Measurements from ENCODE around the gene WWOX. TPM values are rescaled to one million over a fixed set of nuclear protein-coding genes. Genes with fewer than 3 reads are reported as not detected.

Gene WWOX
- polyA plus RNA-seq, 2 of the 4 experiments (the other 2 are of a cell fraction), result 16.0 to 17.2 TPM

- TF ChIP-seq REST (IDR thresholded peaks at IDR 0.05) (no peak), NPAS2 (CRISPR knock-in tag; IDR thresholded peaks at IDR 0.05; ENCODE audit: borderline replicate concordance) (no peak), CTCF (IDR thresholded peaks at IDR 0.05) (no peak), HOXB13 (CRISPR knock-in tag; IDR thresholded peaks at IDR 0.05; ENCODE audit: low read depth) (no peak), RCOR1 (IDR thresholded peaks at IDR 0.05; ENCODE audit: low read depth, low read length) (no peak), JUN (IDR thresholded peaks at IDR 0.05) (no peak), ESRRA (IDR thresholded peaks at IDR 0.05; ENCODE audit: borderline replicate concordance, low read length) (no peak), MAX (IDR thresholded peaks at IDR 0.05) (no peak)
- TF ChIP-seq, protein P1, sequence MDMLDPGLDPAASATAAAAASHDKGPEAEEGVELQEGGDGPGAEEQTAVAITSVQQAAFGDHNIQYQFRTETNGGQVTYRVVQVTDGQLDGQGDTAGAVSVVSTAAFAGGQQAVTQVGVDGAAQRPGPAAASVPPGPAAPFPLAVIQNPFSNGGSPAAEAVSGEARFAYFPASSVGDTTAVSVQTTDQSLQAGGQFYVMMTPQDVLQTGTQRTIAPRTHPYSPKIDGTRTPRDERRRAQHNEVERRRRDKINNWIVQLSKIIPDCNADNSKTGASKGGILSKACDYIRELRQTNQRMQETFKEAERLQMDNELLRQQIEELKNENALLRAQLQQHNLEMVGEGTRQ (IDR thresholded peaks at IDR 0.05), result no peak
- 86% methylated on average over 8 of the region's 8 CpGs for WGBS (ENCODE audit: missing lambda C conversion rate)
- FAIRE-seq (no peak), DNase-seq (ENCODE audit: low read depth in 1 of 2, low spot score in 1 of 2) (no peak), ATAC-seq (no peak)
- Histone ChIP-seq H3K4me1 (peaks cover 6% of the 10 kb centered on the region; the same call in 1 of the 3 replicates), H3K27ac (no peak overlapping the region), H3K9me3 (no peaks in the 10 kb centered on the region), H3K4me3 (no peak overlapping the region), H3K4me2 (no peak overlapping the region)
- POLR2A ChIA-PET, result no interaction called here
- CTCF ChIA-PET, result interaction anchor here (0.6 kb wide), 1 partner anchor 16 kb away, joined by 3 read pairs; no protein-coding TSS in a partner anchor
Measured at GRCh38 chr16:78519896-78520295, 420.4 kb downstream of the WWOX start.

DNA sequence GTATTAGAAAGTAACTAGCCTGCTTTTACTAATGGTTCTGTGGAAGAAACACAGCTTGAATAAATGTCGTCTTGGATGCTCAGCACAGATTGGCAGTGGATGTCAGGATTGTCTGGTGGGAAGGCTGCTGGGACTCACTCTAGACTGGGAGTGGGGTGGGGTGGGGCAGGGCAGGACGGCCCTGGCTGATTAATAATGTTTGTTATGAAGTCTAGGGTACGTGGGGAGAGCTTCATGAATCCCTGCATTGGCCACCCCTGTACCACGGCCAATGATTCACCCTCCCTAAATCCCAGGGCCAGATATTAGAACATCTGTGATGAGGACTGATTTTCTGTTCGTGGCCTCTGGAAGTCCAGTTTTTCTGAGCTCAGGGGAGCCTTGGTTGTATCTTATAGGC lies 421.0 kb downstream of the WWOX start:
- no peak overlapping the region for H3K4me3 ChIP-seq
- ATAC-seq, result no peak
- no peak for TF ChIP-seq CEBPB (IDR thresholded peaks at IDR 0.05)
- no peak for TF ChIP-seq EHF (CRISPR knock-in tag; IDR thresholded peaks at IDR 0.05)
- TF ChIP-seq CTCF (IDR thresholded peaks at IDR 0.05), result no peak
- no peak overlapping the region for H3K27ac ChIP-seq
- 31% methylated on average over 5 of the region's 5 CpGs for WGBS (ENCODE audit: missing lambda C conversion rate)
- no peak for DNase-seq (ENCODE audit: low read depth in 1 of 2, low spot score in 1 of 2)
- CTCF ChIA-PET, result no interaction called here
- no peak overlapping the region for H3K4me2 ChIP-seq
- no peak for FAIRE-seq
- H3K4me1 ChIP-seq, result peaks cover 6% of the 10 kb centered on the region; the same call in 1 of the 3 replicates
- POLR2A ChIA-PET, result no interaction called here
- no peaks in the 10 kb centered on the region for H3K9me3 ChIP-seq

GRCh38 chr16:78522327-78522726 lies 422.9 kb downstream of the WWOX start:
- Histone ChIP-seq H3K4me2 (no peak overlapping the region), H3K27ac (no peak overlapping the region), H3K4me3 (no peak overlapping the region), H3K4me1 (peaks cover 6% of the 10 kb centered on the region; the same call in 1 of the 3 replicates), H3K9me3 (no peaks in the 10 kb centered on the region)
- no peak for ATAC-seq
- ChIA-PET POLR2A (no interaction called here), CTCF (no interaction called here)
- 40% methylated on average over 5 of the region's 5 CpGs for WGBS (ENCODE audit: missing lambda C conversion rate)
- DNase-seq (ENCODE audit: low read depth in 1 of 2, low spot score in 1 of 2), result no peak
- FAIRE-seq, result no peak
- TF ChIP-seq MAFK (IDR thresholded peaks at IDR 0.05; ENCODE audit: partially characterized antibody) (no peak), EHMT2 (IDR thresholded peaks at IDR 0.05; ENCODE audit: low read depth) (no peak), REST (IDR thresholded peaks at IDR 0.05) (no peak), EP300 (IDR thresholded peaks at IDR 0.05) (no peak), MYC (IDR thresholded peaks at IDR 0.05; ENCODE audit: borderline replicate concordance, low read length) (no peak), FOXS1 (CRISPR knock-in tag; IDR thresholded peaks at IDR 0.05) (no peak), SREBF2 (IDR thresholded peaks at IDR 0.05) (no peak), TP53 (CRISPR knock-in tag; IDR thresholded peaks at IDR 0.05) (no peak), RCOR1 (IDR thresholded peaks at IDR 0.05; ENCODE audit: low read depth, low read length) (no peak), KDM5A (IDR thresholded peaks at IDR 0.05) (no peak), E2F6 (IDR thresholded peaks at IDR 0.05; ENCODE audit: borderline replicate concordance, low read depth) (no peak)
